ENCODE measurements around the gene WSCD1. TPM values are rescaled to one million over a fixed set of nuclear protein-coding genes. Genes with fewer than 3 reads are reported as not detected.

Gene WSCD1
- 60.7 TPM for polyA plus RNA-seq (2013, experiment 1 of 4)
- 74.9 TPM for polyA plus RNA-seq (2013, experiment 2 of 4)
- polyA plus RNA-seq (2013, experiment 3 of 4): 48.0 TPM
- 53.9 TPM for polyA plus RNA-seq (2013, experiment 4 of 4)

DNA sequence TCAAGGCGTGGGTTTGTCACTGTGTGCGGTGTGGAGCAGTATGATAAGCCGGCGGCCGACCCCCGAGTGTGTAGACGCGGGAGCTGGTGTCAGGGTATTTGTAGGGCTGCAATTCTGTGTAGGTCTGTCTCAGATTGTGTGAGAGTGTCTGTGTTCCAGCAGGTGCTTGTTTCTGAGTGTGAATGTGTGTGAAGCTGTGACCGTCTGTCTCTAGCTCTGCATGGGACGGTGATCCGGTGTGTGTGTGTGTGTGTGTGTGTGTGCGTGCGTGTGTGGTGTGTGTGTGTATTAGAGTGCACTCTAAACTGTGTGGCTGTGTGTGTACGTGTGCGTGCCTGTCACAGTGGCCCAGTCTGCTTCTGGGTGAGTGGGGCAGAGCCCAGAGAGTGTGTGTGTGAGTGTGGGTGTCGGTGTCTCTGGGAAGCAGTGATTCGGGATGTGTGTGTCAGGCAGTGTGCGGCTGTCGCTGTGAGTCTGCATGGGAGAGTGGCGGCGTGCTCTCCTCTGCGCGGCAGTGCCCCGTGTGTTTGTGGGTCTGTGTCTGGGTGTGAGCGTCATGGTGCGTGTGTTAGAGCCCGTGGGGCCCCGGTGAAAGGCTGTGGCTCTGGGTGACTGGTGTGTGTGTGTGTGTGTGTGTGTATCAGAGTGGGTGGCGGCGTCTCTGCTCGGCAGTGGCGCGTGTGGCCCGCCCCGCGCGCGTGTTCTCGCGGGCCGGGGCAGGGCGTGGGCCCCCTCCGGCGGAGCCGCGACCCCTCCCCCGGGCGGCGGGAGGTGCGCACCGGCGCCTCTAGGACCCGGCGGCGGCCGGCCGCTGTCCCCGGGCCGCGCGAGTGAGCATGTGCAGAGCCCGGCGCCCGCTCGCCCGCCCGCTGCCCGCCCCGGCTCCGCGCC is at the start of gene WSCD1:
WSCD1 (plus strand) TSS at position 841 of the 891 bp plus-strand sequence. CDS start 10,280 bp downstream, outside the sequence.
- peaks cover 26% of the 10 kb centered on the region for H3K27me3 ChIP-seq (ENCODE audit: control insufficient read depth, insufficient read depth, low read length, poor library complexity, severe bottlenecking)
- no peak within 1 kb of the TSS for H3K27ac ChIP-seq (ENCODE audit: insufficient read depth, low read depth, low read length, poor library complexity, severe bottlenecking)
- H3K4me1 ChIP-seq (ENCODE audit: control insufficient read depth, insufficient read depth, low read length): peaks cover 23% of the 10 kb centered on the region
- WGBS, 2 experiments: 13% methylated on average over 71 of the region's 71 CpGs
- H3K4me3 ChIP-seq (ENCODE audit: insufficient read depth, low read depth, low read length): peak within 1 kb of the TSS; percentile 76
- H3K36me3 ChIP-seq (ENCODE audit: control insufficient read depth, insufficient read depth, low read length): peaks cover 2% of the 10 kb centered on the region
- no peaks in the 10 kb centered on the region for H3K9me3 ChIP-seq (ENCODE audit: control insufficient read depth, low read length)

GRCh38 chr17:6021011-6021400 is 49.2 kb upstream of the WSCD1 start:
- no peak overlapping the region for H3K4me3 ChIP-seq (ENCODE audit: insufficient read depth, low read depth, low read length)

GRCh38 chr17:6021627-6022026 is 48.6 kb upstream of the WSCD1 start:
- 91 to 92% methylated on average over 9 of the region's 9 CpGs for WGBS, 2 experiments
- no peaks in the 10 kb centered on the region for H3K27me3 ChIP-seq (ENCODE audit: control insufficient read depth, insufficient read depth, low read length, poor library complexity, severe bottlenecking)
- no peak overlapping the region for H3K27ac ChIP-seq (ENCODE audit: insufficient read depth, low read depth, low read length, poor library complexity, severe bottlenecking)
- no peaks in the 10 kb centered on the region for H3K36me3 ChIP-seq (ENCODE audit: control insufficient read depth, insufficient read depth, low read length)
- peaks cover 17% of the 10 kb centered on the region for H3K4me1 ChIP-seq (ENCODE audit: control insufficient read depth, insufficient read depth, low read length)
- no peaks in the 10 kb centered on the region for H3K9me3 ChIP-seq (ENCODE audit: control insufficient read depth, low read length)
- H3K4me3 ChIP-seq (ENCODE audit: insufficient read depth, low read depth, low read length): no peak overlapping the region

More at GRCh38 chr17:6021011-6021400, 49.2 kb upstream of the WSCD1 start:
- no peaks in the 10 kb centered on the region for H3K36me3 ChIP-seq (ENCODE audit: control insufficient read depth, insufficient read depth, low read length)
- H3K27ac ChIP-seq (ENCODE audit: insufficient read depth, low read depth, low read length, poor library complexity, severe bottlenecking): no peak overlapping the region
- H3K9me3 ChIP-seq (ENCODE audit: control insufficient read depth, low read length): no peaks in the 10 kb centered on the region
- H3K4me1 ChIP-seq (ENCODE audit: control insufficient read depth, insufficient read depth, low read length): peaks cover 17% of the 10 kb centered on the region
- WGBS, 2 experiments: 93 to 97% methylated on average over 5 of the region's 5 CpGs
- H3K27me3 ChIP-seq (ENCODE audit: control insufficient read depth, insufficient read depth, low read length, poor library complexity, severe bottlenecking): no peaks in the 10 kb centered on the region

- H3K4me3 ChIP-seq (ENCODE audit: insufficient read depth, low read depth, low read length): no peak overlapping the region
- no peaks in the 10 kb centered on the region for H3K27me3 ChIP-seq (ENCODE audit: control insufficient read depth, insufficient read depth, low read length, poor library complexity, severe bottlenecking)
- H3K27ac ChIP-seq (ENCODE audit: insufficient read depth, low read depth, low read length, poor library complexity, severe bottlenecking): no peak overlapping the region
- 68 to 82% methylated on average over 6 of the region's 6 CpGs for WGBS, 2 experiments
- H3K36me3 ChIP-seq (ENCODE audit: control insufficient read depth, insufficient read depth, low read length): no peaks in the 10 kb centered on the region
- H3K4me1 ChIP-seq (ENCODE audit: control insufficient read depth, insufficient read depth, low read length): peaks cover 17% of the 10 kb centered on the region
- H3K9me3 ChIP-seq (ENCODE audit: control insufficient read depth, low read length): no peaks in the 10 kb centered on the region
Measured at GRCh38 chr17:6023036-6023831, 46.9 kb upstream of the WSCD1 start.

DNA sequence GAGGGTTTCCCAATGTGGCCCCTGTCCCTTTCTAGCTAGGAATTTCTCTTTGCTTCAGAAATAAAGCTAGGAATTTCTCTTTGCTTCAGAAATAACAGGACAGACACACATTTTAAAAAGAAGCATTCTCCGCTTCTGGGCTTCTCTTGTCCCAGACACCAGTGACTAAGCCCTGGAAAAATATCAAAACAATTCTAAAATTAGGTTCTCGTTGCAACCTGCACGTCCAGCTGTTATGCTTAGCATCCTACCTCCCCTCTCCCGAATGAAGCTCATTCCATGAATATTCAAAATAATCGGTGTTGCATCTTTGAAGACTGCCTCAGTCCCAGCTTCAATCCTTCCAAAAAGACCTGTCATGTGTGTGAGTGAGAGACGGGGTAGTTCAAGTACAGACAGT is 45.6 kb upstream of the WSCD1 start:
- WGBS, 2 experiments: 93 to 95% methylated on average over 6 of the region's 6 CpGs

GRCh38 chr17:6027342-6028024 is 42.7 kb upstream of the WSCD1 start:
- Histone ChIP-seq H3K27me3 (ENCODE audit: control insufficient read depth, insufficient read depth, low read length, poor library complexity, severe bottlenecking) (no peaks in the 10 kb centered on the region), H3K4me3 (ENCODE audit: insufficient read depth, low read depth, low read length) (no peak overlapping the region), H3K27ac (ENCODE audit: insufficient read depth, low read depth, low read length, poor library complexity, severe bottlenecking) (no peak overlapping the region), H3K9me3 (ENCODE audit: control insufficient read depth, low read length) (no peaks in the 10 kb centered on the region), H3K4me1 (ENCODE audit: control insufficient read depth, insufficient read depth, low read length) (peaks cover 12% of the 10 kb centered on the region), H3K36me3 (ENCODE audit: control insufficient read depth, insufficient read depth, low read length) (no peaks in the 10 kb centered on the region)
- 94 to 95% methylated on average over 12 of the region's 12 CpGs for WGBS, 2 experiments

More for the DNA sequence above, 45.6 kb upstream of the WSCD1 start:
- no peak overlapping the region for H3K27ac ChIP-seq (ENCODE audit: insufficient read depth, low read depth, low read length, poor library complexity, severe bottlenecking)
- H3K4me1 ChIP-seq (ENCODE audit: control insufficient read depth, insufficient read depth, low read length): peaks cover 12% of the 10 kb centered on the region
- no peaks in the 10 kb centered on the region for H3K27me3 ChIP-seq (ENCODE audit: control insufficient read depth, insufficient read depth, low read length, poor library complexity, severe bottlenecking)
- H3K36me3 ChIP-seq (ENCODE audit: control insufficient read depth, insufficient read depth, low read length): no peaks in the 10 kb centered on the region
- no peaks in the 10 kb centered on the region for H3K9me3 ChIP-seq (ENCODE audit: control insufficient read depth, low read length)
- no peak overlapping the region for H3K4me3 ChIP-seq (ENCODE audit: insufficient read depth, low read depth, low read length)

DNA sequence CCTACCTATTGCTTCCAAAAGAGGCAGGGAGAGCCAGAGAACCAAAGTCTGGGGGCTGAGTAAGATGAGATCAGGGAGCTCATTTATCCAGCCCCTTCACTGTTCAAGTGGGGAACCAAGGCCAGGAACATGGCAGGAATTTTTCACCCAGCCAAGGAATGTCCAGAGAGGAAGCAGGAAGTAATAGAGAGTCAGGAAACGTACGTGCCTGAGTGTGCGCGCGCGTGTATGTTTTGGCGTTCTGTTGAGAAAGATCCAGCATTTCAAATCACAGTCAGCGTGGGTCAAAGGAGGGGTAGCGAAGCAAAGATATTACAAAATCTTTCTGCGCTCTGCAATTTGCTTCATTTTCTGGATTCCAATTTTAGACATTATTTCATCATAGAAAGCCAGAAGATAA is 41.9 kb upstream of the WSCD1 start:
- Histone ChIP-seq H3K27me3 (ENCODE audit: control insufficient read depth, insufficient read depth, low read length, poor library complexity, severe bottlenecking) (no peaks in the 10 kb centered on the region), H3K4me3 (ENCODE audit: insufficient read depth, low read depth, low read length) (no peak overlapping the region), H3K4me1 (ENCODE audit: control insufficient read depth, insufficient read depth, low read length) (peaks cover 5% of the 10 kb centered on the region), H3K36me3 (ENCODE audit: control insufficient read depth, insufficient read depth, low read length) (no peaks in the 10 kb centered on the region), H3K27ac (ENCODE audit: insufficient read depth, low read depth, low read length, poor library complexity, severe bottlenecking) (no peak overlapping the region), H3K9me3 (ENCODE audit: control insufficient read depth, low read length) (no peaks in the 10 kb centered on the region)
- 95 to 97% methylated on average over 10 of the region's 10 CpGs for WGBS, 2 experiments

- no peaks in the 10 kb centered on the region for H3K36me3 ChIP-seq (ENCODE audit: control insufficient read depth, insufficient read depth, low read length)
- no peak overlapping the region for H3K27ac ChIP-seq (ENCODE audit: insufficient read depth, low read depth, low read length, poor library complexity, severe bottlenecking)
- H3K4me1 ChIP-seq (ENCODE audit: control insufficient read depth, insufficient read depth, low read length): no peaks in the 10 kb centered on the region
- 89 to 91% methylated on average over 7 of the region's 7 CpGs for WGBS, 2 experiments
- H3K4me3 ChIP-seq (ENCODE audit: insufficient read depth, low read depth, low read length): no peak overlapping the region
- H3K9me3 ChIP-seq (ENCODE audit: control insufficient read depth, low read length): no peaks in the 10 kb centered on the region
- no peaks in the 10 kb centered on the region for H3K27me3 ChIP-seq (ENCODE audit: control insufficient read depth, insufficient read depth, low read length, poor library complexity, severe bottlenecking)
Measured at GRCh38 chr17:6035801-6036394, 34.3 kb upstream of the WSCD1 start.

DNA sequence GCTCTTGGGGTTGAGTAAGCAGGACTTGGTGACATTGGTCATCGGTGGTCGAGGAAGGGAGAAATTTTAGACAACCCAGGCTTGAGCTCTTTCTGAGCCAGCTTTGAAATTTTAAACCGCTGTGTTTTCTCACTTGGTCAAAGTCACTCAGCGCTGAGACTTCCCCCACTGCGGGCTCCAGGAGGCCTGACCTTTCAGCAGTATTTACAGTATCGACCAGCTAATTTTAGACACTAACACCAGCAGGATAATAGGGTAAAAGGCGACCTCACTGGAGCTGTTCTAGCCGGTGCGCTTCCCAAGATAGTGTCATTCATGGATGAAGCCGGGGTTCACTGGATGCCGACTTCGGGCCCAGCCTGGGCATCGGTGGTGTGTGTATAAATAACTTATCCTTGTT is 29.7 kb upstream of the WSCD1 start:
- Histone ChIP-seq H3K4me1 (ENCODE audit: control insufficient read depth, insufficient read depth, low read length) (no peaks in the 10 kb centered on the region), H3K27me3 (ENCODE audit: control insufficient read depth, insufficient read depth, low read length, poor library complexity, severe bottlenecking) (no peaks in the 10 kb centered on the region), H3K36me3 (ENCODE audit: control insufficient read depth, insufficient read depth, low read length) (no peaks in the 10 kb centered on the region), H3K4me3 (ENCODE audit: insufficient read depth, low read depth, low read length) (no peak overlapping the region), H3K27ac (ENCODE audit: insufficient read depth, low read depth, low read length, poor library complexity, severe bottlenecking) (no peak overlapping the region), H3K9me3 (ENCODE audit: control insufficient read depth, low read length) (no peaks in the 10 kb centered on the region)
- 93 to 96% methylated on average over 13 of the region's 13 CpGs for WGBS, 2 experiments
